ENCODE results near the gene GLDC.
"Not testable (repeated sequence)": the region's sequence is repeated elsewhere in the genome, so short reads cannot be mapped to it uniquely, and the experiment has no call there.

GLDC gene

DNA sequence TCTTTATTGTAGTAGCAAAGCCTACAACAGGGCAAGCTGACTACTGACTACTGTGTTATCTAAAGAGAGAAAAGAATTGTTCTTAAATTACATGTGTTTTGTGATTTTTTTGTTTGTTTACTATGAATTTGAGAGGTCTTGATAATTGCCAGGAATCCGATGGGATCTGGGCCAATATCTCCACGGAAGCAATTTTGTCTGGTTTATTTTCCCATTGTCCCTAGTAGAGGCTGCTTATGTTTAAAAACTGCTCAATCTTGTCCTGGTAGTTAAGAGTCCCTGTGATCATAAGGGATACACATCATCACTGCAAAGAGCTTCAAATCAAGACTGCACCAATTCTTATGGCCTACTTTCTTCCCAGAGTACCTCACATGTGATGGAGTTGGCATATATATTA lies 94.4 kb downstream of the GLDC start:
- H3K4me3 ChIP-seq (ENCODE audit: low read length), result no peak overlapping the region
- H3K9ac ChIP-seq (ENCODE audit: low read length), result no peak overlapping the region
- no peaks in the 10 kb centered on the region for H3K36me3 ChIP-seq (replicated peaks; ENCODE audit: low read depth, low read length)
- no peaks in the 10 kb centered on the region for H3K9me3 ChIP-seq (ENCODE audit: insufficient read depth, low read length)
- no peaks in the 10 kb centered on the region for H3K4me1 ChIP-seq (ENCODE audit: low read length)
- H2AFZ ChIP-seq (ENCODE audit: low read depth, low read length), result no peak overlapping the region
- H4K20me1 ChIP-seq (ENCODE audit: insufficient read depth, low read length), result no peaks in the 10 kb centered on the region
- no peak for TF ChIP-seq EZH2phosphoT487 (IDR thresholded peaks at IDR 0.05; ENCODE audit: low read depth)
- TF ChIP-seq, protein P1, sequence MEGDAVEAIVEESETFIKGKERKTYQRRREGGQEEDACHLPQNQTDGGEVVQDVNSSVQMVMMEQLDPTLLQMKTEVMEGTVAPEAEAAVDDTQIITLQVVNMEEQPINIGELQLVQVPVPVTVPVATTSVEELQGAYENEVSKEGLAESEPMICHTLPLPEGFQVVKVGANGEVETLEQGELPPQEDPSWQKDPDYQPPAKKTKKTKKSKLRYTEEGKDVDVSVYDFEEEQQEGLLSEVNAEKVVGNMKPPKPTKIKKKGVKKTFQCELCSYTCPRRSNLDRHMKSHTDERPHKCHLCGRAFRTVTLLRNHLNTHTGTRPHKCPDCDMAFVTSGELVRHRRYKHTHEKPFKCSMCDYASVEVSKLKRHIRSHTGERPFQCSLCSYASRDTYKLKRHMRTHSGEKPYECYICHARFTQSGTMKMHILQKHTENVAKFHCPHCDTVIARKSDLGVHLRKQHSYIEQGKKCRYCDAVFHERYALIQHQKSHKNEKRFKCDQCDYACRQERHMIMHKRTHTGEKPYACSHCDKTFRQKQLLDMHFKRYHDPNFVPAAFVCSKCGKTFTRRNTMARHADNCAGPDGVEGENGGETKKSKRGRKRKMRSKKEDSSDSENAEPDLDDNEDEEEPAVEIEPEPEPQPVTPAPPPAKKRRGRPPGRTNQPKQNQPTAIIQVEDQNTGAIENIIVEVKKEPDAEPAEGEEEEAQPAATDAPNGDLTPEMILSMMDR (IDR thresholded peaks at IDR 0.05; ENCODE audit: low read depth, low read length), result no peak
- no peaks in the 10 kb centered on the region for H3K27me3 ChIP-seq (ENCODE audit: low read depth, low read length)
- no peak overlapping the region for H3K27ac ChIP-seq (ENCODE audit: low read length)
- no peak overlapping the region for H3K4me2 ChIP-seq (ENCODE audit: low read length)
- H3K79me2 ChIP-seq (ENCODE audit: low read length), result no peaks in the 10 kb centered on the region

- no peak overlapping the region for H3K9ac ChIP-seq (ENCODE audit: low read length)
- TF ChIP-seq EZH2phosphoT487 (IDR thresholded peaks at IDR 0.05; ENCODE audit: low read depth), result no peak
- TF ChIP-seq, protein P1 (IDR thresholded peaks at IDR 0.05; ENCODE audit: low read depth, low read length), result no peak
Measured at GRCh38 chr9:6549106-6549800, 96.3 kb downstream of the GLDC start.

GRCh38 chr9:6545017-6545691 lies 100.4 kb downstream of the GLDC start:
- no peaks in the 10 kb centered on the region for H3K36me3 ChIP-seq (replicated peaks; ENCODE audit: low read depth, low read length)
- H2AFZ ChIP-seq (ENCODE audit: low read depth, low read length), result no peak overlapping the region
- no peaks in the 10 kb centered on the region for H4K20me1 ChIP-seq (ENCODE audit: insufficient read depth, low read length)
- no peaks in the 10 kb centered on the region for H3K4me1 ChIP-seq (ENCODE audit: low read length)
- H3K4me2 ChIP-seq (ENCODE audit: low read length), result no peak overlapping the region
- TF ChIP-seq, protein P1 (IDR thresholded peaks at IDR 0.05; ENCODE audit: low read depth, low read length), result no peak
- TF ChIP-seq EZH2phosphoT487 (IDR thresholded peaks at IDR 0.05; ENCODE audit: low read depth), result no peak
- H3K9ac ChIP-seq (ENCODE audit: low read length), result no peak overlapping the region
- H3K9me3 ChIP-seq (ENCODE audit: insufficient read depth, low read length), result no peaks in the 10 kb centered on the region
- no peaks in the 10 kb centered on the region for H3K27me3 ChIP-seq (ENCODE audit: low read depth, low read length)
- no peak overlapping the region for H3K27ac ChIP-seq (ENCODE audit: low read length)
- H3K4me3 ChIP-seq (ENCODE audit: low read length), result no peak overlapping the region
- H3K79me2 ChIP-seq (ENCODE audit: low read length), result no peaks in the 10 kb centered on the region

More at GRCh38 chr9:6549106-6549800, 96.3 kb downstream of the GLDC start:
- Histone ChIP-seq H3K4me2 (ENCODE audit: low read length) (no peak overlapping the region), H3K9me3 (ENCODE audit: insufficient read depth, low read length) (no peaks in the 10 kb centered on the region), H3K27me3 (ENCODE audit: low read depth, low read length) (no peaks in the 10 kb centered on the region), H3K27ac (ENCODE audit: low read length) (no peak overlapping the region), H3K36me3 (replicated peaks; ENCODE audit: low read depth, low read length) (no peaks in the 10 kb centered on the region), H4K20me1 (ENCODE audit: insufficient read depth, low read length) (no peaks in the 10 kb centered on the region), H3K79me2 (ENCODE audit: low read length) (no peaks in the 10 kb centered on the region), H2AFZ (ENCODE audit: low read depth, low read length) (no peak overlapping the region), H3K4me1 (ENCODE audit: low read length) (no peaks in the 10 kb centered on the region), H3K4me3 (ENCODE audit: low read length) (no peak overlapping the region)

DNA sequence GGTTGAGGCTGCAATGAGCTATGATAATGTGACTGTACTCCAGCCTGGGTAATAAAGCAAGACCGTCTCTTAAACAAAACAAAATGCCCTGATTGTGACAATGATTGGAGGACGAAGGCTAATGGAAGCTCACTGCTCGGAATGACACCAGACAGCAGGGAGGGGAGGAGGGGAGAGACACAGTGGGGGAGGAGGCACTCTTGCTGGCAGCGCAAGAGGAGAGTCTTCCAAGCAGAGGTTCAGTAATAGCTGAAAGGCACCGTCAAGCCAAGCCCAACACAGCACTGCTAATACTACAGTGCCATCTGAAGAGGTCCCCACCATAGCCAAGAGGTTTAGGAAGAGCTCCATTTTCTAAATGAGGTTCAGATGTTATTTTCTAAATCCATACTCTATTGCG lies 102.3 kb downstream of the GLDC start:
- Histone ChIP-seq H3K79me2 (ENCODE audit: low read length) (no peaks in the 10 kb centered on the region), H2AFZ (ENCODE audit: low read depth, low read length) (no peak overlapping the region), H4K20me1 (ENCODE audit: insufficient read depth, low read length) (no peaks in the 10 kb centered on the region), H3K4me3 (ENCODE audit: low read length) (no peak overlapping the region), H3K9ac (ENCODE audit: low read length) (no peak overlapping the region), H3K9me3 (ENCODE audit: insufficient read depth, low read length) (no peaks in the 10 kb centered on the region), H3K27ac (ENCODE audit: low read length) (no peak overlapping the region), H3K36me3 (replicated peaks; ENCODE audit: low read depth, low read length) (no peaks in the 10 kb centered on the region), H3K4me2 (ENCODE audit: low read length) (no peak overlapping the region), H3K27me3 (ENCODE audit: low read depth, low read length) (no peaks in the 10 kb centered on the region), H3K4me1 (ENCODE audit: low read length) (no peaks in the 10 kb centered on the region)
- TF ChIP-seq EZH2phosphoT487 (IDR thresholded peaks at IDR 0.05; ENCODE audit: low read depth), result no peak
- TF ChIP-seq, protein P1 (IDR thresholded peaks at IDR 0.05; ENCODE audit: low read depth, low read length), result no peak

DNA sequence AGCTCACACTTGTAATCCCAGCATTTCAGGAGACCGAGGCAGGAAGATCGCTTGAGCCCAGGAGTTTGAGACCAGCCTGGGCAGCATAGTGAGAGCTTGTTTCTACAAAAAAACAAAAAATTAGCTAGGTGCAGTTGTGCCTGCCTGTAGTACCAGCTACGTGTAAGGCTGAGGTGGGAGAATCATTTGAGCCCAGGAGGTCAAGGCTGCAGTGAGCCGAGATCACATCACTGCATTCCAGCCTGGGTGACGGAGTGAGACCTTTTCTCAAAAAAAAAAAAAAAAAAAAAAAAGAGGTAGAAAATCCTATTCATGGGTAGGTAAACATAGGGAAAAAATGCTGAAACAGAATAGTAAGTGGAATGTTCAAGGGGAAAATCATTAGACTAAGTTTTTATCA lies 102.9 kb downstream of the GLDC start:
- not testable (repeated sequence) for H3K27ac ChIP-seq (ENCODE audit: low read length); H3K4me2 ChIP-seq (ENCODE audit: low read length); H3K9ac ChIP-seq (ENCODE audit: low read length); H3K9me3 ChIP-seq (ENCODE audit: insufficient read depth, low read length); H3K79me2 ChIP-seq (ENCODE audit: low read length); H3K4me1 ChIP-seq (ENCODE audit: low read length); H3K36me3 ChIP-seq (replicated peaks; ENCODE audit: low read depth, low read length); H3K4me3 ChIP-seq (ENCODE audit: low read length); H4K20me1 ChIP-seq (ENCODE audit: insufficient read depth, low read length); H3K27me3 ChIP-seq (ENCODE audit: low read depth, low read length); H2AFZ ChIP-seq (ENCODE audit: low read depth, low read length)

Measured in OCI-LY3 (cell line).